HG02610 (cell line): Measurements from ENCODE around the gene ARHGEF17.

Experiments used
- ATAC-seq: cut with Tn5 transposase; IDR thresholded peaks from one replicate; pipeline ENCODE4 v1.9.1; 2021; ENCODE audit warnings: mild to moderate bottlenecking, moderate library complexity; ENCODE audit not compliant: unreplicated experiment

Gene ARHGEF17

GRCh38 chr11:73312036-73312435 lies 4.0 kb downstream of the ARHGEF17 start:
- no peak for ATAC-seq

GRCh38 chr11:73312851-73313327 lies 4.8 kb downstream of the ARHGEF17 start:
- no peak for ATAC-seq

- ATAC-seq = no peak
These were observed 5.6 kb downstream of the ARHGEF17 start for GRCh38 chr11:73313652-73314051.

- no peak for ATAC-seq
These were observed 6.3 kb downstream of the ARHGEF17 start for GRCh38 chr11:73314117-73314961.

- ATAC-seq = no peak
These were observed 7.4 kb downstream of the ARHGEF17 start for GRCh38 chr11:73315293-73316020.

- no peak for ATAC-seq
These were observed 8.3 kb downstream of the ARHGEF17 start for GRCh38 chr11:73316422-73316821.

- no peak for ATAC-seq
These were observed 9.3 kb downstream of the ARHGEF17 start for GRCh38 chr11:73317373-73317772.

- ATAC-seq = no peak
These were observed 9.7 kb downstream of the ARHGEF17 start for GRCh38 chr11:73317803-73318202.

GRCh38 chr11:73318501-73319011 lies 10.5 kb downstream of the ARHGEF17 start:
- no peak for ATAC-seq

- no peak for ATAC-seq
These were observed 12.9 kb downstream of the ARHGEF17 start for GRCh38 chr11:73320763-73321603.

GRCh38 chr11:73321604-73322381 lies 13.7 kb downstream of the ARHGEF17 start:
- no peak for ATAC-seq

- ATAC-seq = no peak
These were observed 14.6 kb downstream of the ARHGEF17 start for GRCh38 chr11:73322382-73323306.

GRCh38 chr11:73323464-73323863 lies 15.4 kb downstream of the ARHGEF17 start:
- ATAC-seq = no peak

- ATAC-seq = no peak
These were observed 16.0 kb downstream of the ARHGEF17 start for GRCh38 chr11:73324116-73324515.

- ATAC-seq = peak; percentile 4
These were observed 16.6 kb downstream of the ARHGEF17 start for GRCh38 chr11:73324665-73325035.

GRCh38 chr11:73325036-73325981 lies 17.2 kb downstream of the ARHGEF17 start:
- peak; percentile 69 for ATAC-seq

- peak; percentile 34 for ATAC-seq
These were observed 19.1 kb downstream of the ARHGEF17 start for GRCh38 chr11:73326929-73327811.
